IMR-90 (cell line): ENCODE measurements around the gene B4GALT1. TPM values are rescaled to one million over a fixed set of nuclear protein-coding genes. Genes with fewer than 3 reads are reported as not detected.

Experiments used
- ATAC-seq: fragments of 200-7000 bp; cut with Tn5 transposase; 2 replicates; pipeline ENCODE4 v1.9.1; 2020; ENCODE audit warnings: low read depth, mild to moderate bottlenecking, moderate library complexity
- BruUV-seq: library from RNA; stranded (reverse); fragments of 400-500 nt; replicated peaks from 2 replicates; lab custom pipeline; 2021; lab: Mats Ljungman, UMichigan
- CTCF ChIA-PET: fragments of 300-600 bp; formaldehyde crosslinking; extraction: SDS; loops from one replicate; lab custom pipeline; 2021; ENCODE audit warnings: antibody characterized with exemption; lab: Yijun Ruan, JAX
- POLR2A ChIA-PET: fragments of 300-600 bp; sonication (Branson Sonifier 250); formaldehyde crosslinking; loops from one replicate; lab custom pipeline; 2022; ENCODE audit warnings: antibody characterized with exemption; ENCODE audit not compliant: unreplicated experiment; lab: Charles Lee
- DNase-seq: peaks from one replicate; pipeline ENCODE4 v3.0.0; 2013
- H2AFZ ChIP-seq: replicated peaks from 2 replicates; pipeline ENCODE3; 2013; ENCODE audit warnings: low read length, mild to moderate bottlenecking; ENCODE audit not compliant: poor library complexity
- H2AK5ac ChIP-seq: 2 replicates; pipeline ENCODE4 v1.6.1; 2013; ENCODE audit warnings: low read depth, low read length, inconsistent platforms
- H2AK9ac ChIP-seq: replicated peaks from 2 replicates; pipeline ENCODE3; 2013; ENCODE audit warnings: mild to moderate bottlenecking, low read depth, low read length, moderate library complexity; ENCODE audit not compliant: poor library complexity
- H2BK120ac ChIP-seq: 2 replicates; pipeline ENCODE4 v1.6.1; 2013; ENCODE audit warnings: low read depth, low read length, inconsistent platforms
- H2BK15ac ChIP-seq: 3 replicates; pipeline ENCODE4 v1.6.1; 2013; ENCODE audit warnings: low read depth, low read length, inconsistent platforms
- H2BK20ac ChIP-seq: 2 replicates; pipeline ENCODE4 v1.6.1; 2013; ENCODE audit warnings: low read depth, mild to moderate bottlenecking, inconsistent platforms, low read length, moderate library complexity
- H2BK5ac ChIP-seq: 2 replicates; pipeline ENCODE4 v1.6.1; 2013; ENCODE audit warnings: mild to moderate bottlenecking, low read depth, low read length, inconsistent platforms; ENCODE audit not compliant: poor library complexity, severe bottlenecking
- H3K14ac ChIP-seq: replicated peaks from 2 replicates; pipeline ENCODE4 v1.6.1; 2013; ENCODE audit warnings: low read depth, low read length, inconsistent platforms
- H3K18ac ChIP-seq: 2 replicates; pipeline ENCODE4 v1.6.1; 2013; ENCODE audit warnings: low read depth, low read length, control low read depth
- H3K23ac ChIP-seq: 2 replicates; pipeline ENCODE4 v1.6.1; 2013; ENCODE audit warnings: low read depth, low read length, inconsistent platforms
- H3K27ac ChIP-seq: 2 replicates; pipeline ENCODE4 v1.5.1; 2013; ENCODE audit warnings: mild to moderate bottlenecking, control low read depth, low read length; ENCODE audit not compliant: insufficient read depth
- H3K27me3 ChIP-seq: 2 replicates; pipeline ENCODE4 v1.6.1; 2013; ENCODE audit warnings: low read length; ENCODE audit not compliant: control insufficient read depth, insufficient read depth
- H3K36me3 ChIP-seq: 2 replicates; pipeline ENCODE4 v1.6.1; 2013; ENCODE audit warnings: low read length, mixed read lengths; ENCODE audit not compliant: control insufficient read depth, insufficient read depth
- H3K4ac ChIP-seq: 2 replicates; pipeline ENCODE4 v1.6.1; 2013; ENCODE audit warnings: low read depth, low read length, inconsistent platforms
- H3K4me1 ChIP-seq: 2 replicates; pipeline ENCODE4 v1.6.1; 2013; ENCODE audit warnings: low read length, mixed read lengths; ENCODE audit not compliant: control insufficient read depth, insufficient read depth
- H3K4me2 ChIP-seq: 2 replicates; pipeline ENCODE4 v1.6.1; 2013; ENCODE audit warnings: low read depth, mild to moderate bottlenecking, control low read depth, low read length, moderate library complexity
- H3K4me3 ChIP-seq: 2 replicates; pipeline ENCODE4 v1.5.1; 2013; ENCODE audit warnings: low read depth, mild to moderate bottlenecking, control low read depth, low read length, moderate library complexity; ENCODE audit not compliant: insufficient read depth
- H3K56ac ChIP-seq: 2 replicates; pipeline ENCODE4 v1.6.1; 2013; ENCODE audit warnings: low read length, inconsistent platforms; ENCODE audit not compliant: insufficient read depth; ENCODE audit errors: extremely low read depth
- H3K79me1 ChIP-seq, 2 experiments: 2 replicates each; pipeline ENCODE4 v1.6.1; 2013; ENCODE audit warnings: low read length in 2 of 2, inconsistent platforms in 1 of 2, low read depth in 1 of 2
- H3K9ac ChIP-seq: 2 replicates; pipeline ENCODE4 v1.6.1; 2013; ENCODE audit warnings: low read depth, low read length, control low read depth
- H3K9me1 ChIP-seq: 2 replicates; pipeline ENCODE4 v1.6.1; 2013; ENCODE audit warnings: low read length, inconsistent platforms; ENCODE audit not compliant: insufficient read depth
- H3K9me3 ChIP-seq: 2 replicates; pipeline ENCODE4 v1.6.1; 2013; ENCODE audit warnings: low read length; ENCODE audit not compliant: control insufficient read depth, insufficient read depth
- H4K20me1 ChIP-seq: 2 replicates; pipeline ENCODE4 v1.6.1; 2013; ENCODE audit warnings: low read length, inconsistent platforms; ENCODE audit not compliant: insufficient read depth
- H4K5ac ChIP-seq: 2 replicates; pipeline ENCODE4 v1.6.1; 2013; ENCODE audit warnings: mild to moderate bottlenecking, low read depth, low read length, control low read depth
- H4K8ac ChIP-seq, 2 experiments: 2 replicates each; pipeline ENCODE4 v1.6.1; 2013; ENCODE audit warnings: low read depth in 2 of 2, low read length in 2 of 2, control low read depth in 1 of 2, inconsistent platforms in 1 of 2
- H4K91ac ChIP-seq: 2 replicates; pipeline ENCODE4 v1.6.1; 2013; ENCODE audit warnings: low read depth, low read length, inconsistent platforms; ENCODE audit not compliant: insufficient read depth
- MXI1 ChIP-seq: IDR thresholded peaks from 2 replicates; pipeline ENCODE4 v1.6.1; 2012; ENCODE audit warnings: low read depth, mild to moderate bottlenecking, low read length, moderate library complexity, borderline replicate concordance
- POLR2A ChIP-seq: IDR thresholded peaks from 2 replicates; pipeline ENCODE4 v1.6.1; 2012; ENCODE audit warnings: mild to moderate bottlenecking, low read depth, low read length
- WGBS, 2 experiments: methylation state at CpG; one replicate each; pipeline versions ENCODE4 v1.1.5 to v1.1.7; 2013; ENCODE audit warnings: missing lambda C conversion rate in 2 of 2; ENCODE audit not compliant: insufficient read length in 1 of 2; ENCODE audit errors: extremely low coverage in 2 of 2; 5-methylcytosine and 5-hydroxymethylcytosine counted together
- dilution Hi-C: fragments of 300-500 bp; cut with HindIII; formaldehyde crosslinking; loops from one replicate; pipeline ENCODE4 v1.14.3; 2018; ENCODE audit warnings: low sequenced_read_pairs; ENCODE audit not compliant: unreplicated experiment
- in situ Hi-C: fragments of 300-500 bp; cut with MboI; formaldehyde crosslinking; loops from 3 replicates; pipeline ENCODE4 v1.14.3; 2019; ENCODE audit warnings: low sequenced_read_pairs, inconsistent platforms, mixed read lengths
- intact Hi-C: fragments of 100-400 bp; cut with micrococcal nuclease; formaldehyde crosslinking; loops from 2 replicates; pipeline ENCODE4 v1.10.0; 2022
- polyA plus RNA-seq, 3 experiments: library from polyadenylated mRNA; depleted of rRNA; stranded (reverse); fragments of >200 nt; gene quantifications; 2 replicates each; pipeline ENCODE4 v1.2.3, GENCODE V29; 2012; ENCODE audit warnings: low replicate concordance in 1 of 3
- total RNA-seq: library from RNA; depleted of rRNA; stranded (reverse); fragments of >200 nt; gene quantifications from 2 replicates; pipeline ENCODE4 v1.2.3, GENCODE V29; 2012

B4GALT1 gene
- total and polyA plus RNA-seq, 2 of the 4 experiments (the other 2 are of a cell fraction), result 8.8 to 37.8 TPM

DNA sequence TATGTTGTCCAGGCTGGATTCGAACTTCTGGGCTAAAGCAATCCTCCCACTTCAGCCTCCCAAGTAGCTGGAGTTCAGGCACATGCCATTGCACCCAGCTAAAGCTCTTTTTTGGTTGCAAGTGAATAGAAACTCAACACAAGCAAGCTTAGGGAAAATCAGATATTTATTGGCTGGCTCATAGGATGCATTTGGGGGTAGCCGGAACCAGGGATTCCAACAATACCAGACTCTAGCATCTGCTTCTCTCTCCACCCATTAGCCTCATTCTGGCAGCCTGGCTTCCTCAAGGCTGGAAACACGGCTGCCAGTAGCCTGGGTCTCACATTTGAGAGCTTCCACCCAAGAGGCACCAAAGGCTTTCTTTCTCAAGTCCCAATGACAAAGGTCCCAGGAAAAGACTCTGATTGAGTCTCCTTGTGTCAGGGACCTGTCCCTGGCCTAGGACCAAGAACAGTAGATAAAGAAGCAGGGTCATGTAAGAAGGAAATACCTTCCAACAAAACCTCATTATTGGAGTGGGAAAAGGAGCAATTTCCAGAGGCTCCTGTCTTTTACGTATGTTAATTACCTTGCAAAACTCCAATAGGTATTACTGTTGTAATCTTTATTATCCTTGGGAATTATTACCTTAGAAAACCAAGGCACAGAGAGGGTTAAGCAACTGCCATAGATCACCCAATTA, 23.0 kb upstream of the B4GALT1 start:
- Histone ChIP-seq H3K14ac (no peak overlapping the region), H2AK9ac (no peak overlapping the region), H3K9ac (no peak overlapping the region), H3K9me1 (0 out of 2 replicates have a peak, but pooled peaks cover 3% of the 10 kb centered on the region), H2BK15ac (no peak overlapping the region), H3K4me2 (no peak overlapping the region), H3K36me3 (no peaks in the 10 kb centered on the region), H2BK20ac (0 out of 2 replicates have a peak overlapping the region, but pooled peaks have one; percentile 17), H2BK120ac (no peak overlapping the region), H3K4ac (no peak overlapping the region), H3K18ac (no peak overlapping the region), H3K79me1 (no peaks in the 10 kb centered on the region), H4K20me1 (no peaks in the 10 kb centered on the region), H4K91ac (no peak overlapping the region), H2AK5ac (no peak overlapping the region), H3K27me3 (no peaks in the 10 kb centered on the region), H3K27ac (no peak overlapping the region), H3K23ac (no peak overlapping the region), H2AFZ (peak overlapping the region; percentile 28), H3K4me3 (no peak overlapping the region), H3K9me3 (no peaks in the 10 kb centered on the region), H3K56ac (no peak overlapping the region), H2BK5ac (no peak overlapping the region), H4K8ac (no peak overlapping the region), H4K5ac (no peak overlapping the region), H3K4me1 (peaks cover 17% of the 10 kb centered on the region)
- ChIA-PET CTCF (interaction anchor here (0.9 kb wide), 1 partner anchor 11 kb away, joined by 3 read pairs; no protein-coding TSS in a partner anchor), POLR2A (no interaction called here)
- DNase-seq (no peak), ATAC-seq (no peak)
- BruUV-seq, result no TSS peak
- intact Hi-C loops, result no loop called here
- no peak for TF ChIP-seq MXI1
- no peak for TF ChIP-seq POLR2A
- in situ Hi-C loops, result no loop called here
- 80% methylated on average over 1 of the region's 4 CpGs; no CpG with 5 or more reads in 1 of the 2 experiments for WGBS, 2 experiments
- dilution Hi-C loops, result no loop called here
